ENCODE measurements around the gene DDX3X.
"Not testable (repeated sequence)": the region's sequence is repeated elsewhere in the genome, so short reads cannot be mapped to it uniquely, and the experiment has no call there.

DDX3X gene

DNA sequence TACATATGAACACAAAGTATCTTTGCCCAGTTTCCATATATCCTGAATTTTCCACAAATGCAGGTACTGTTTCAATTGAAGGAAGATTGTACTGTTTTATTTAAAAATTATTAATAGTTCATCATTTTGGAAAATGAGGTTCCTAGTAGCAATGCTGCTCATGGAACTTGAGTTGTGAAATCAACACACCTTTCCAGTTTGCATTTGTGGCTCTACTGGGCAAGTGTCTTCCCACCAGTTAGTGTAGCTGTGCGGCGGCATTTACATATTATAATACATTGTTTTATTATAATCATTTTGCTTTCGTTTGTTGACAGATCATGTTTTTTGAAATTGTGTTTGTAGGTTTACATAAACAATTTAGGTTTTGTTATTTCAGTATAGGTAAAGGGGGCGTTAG lies 2.0 kb upstream of the DDX3X start:
- no peak for DNase-seq

DNA sequence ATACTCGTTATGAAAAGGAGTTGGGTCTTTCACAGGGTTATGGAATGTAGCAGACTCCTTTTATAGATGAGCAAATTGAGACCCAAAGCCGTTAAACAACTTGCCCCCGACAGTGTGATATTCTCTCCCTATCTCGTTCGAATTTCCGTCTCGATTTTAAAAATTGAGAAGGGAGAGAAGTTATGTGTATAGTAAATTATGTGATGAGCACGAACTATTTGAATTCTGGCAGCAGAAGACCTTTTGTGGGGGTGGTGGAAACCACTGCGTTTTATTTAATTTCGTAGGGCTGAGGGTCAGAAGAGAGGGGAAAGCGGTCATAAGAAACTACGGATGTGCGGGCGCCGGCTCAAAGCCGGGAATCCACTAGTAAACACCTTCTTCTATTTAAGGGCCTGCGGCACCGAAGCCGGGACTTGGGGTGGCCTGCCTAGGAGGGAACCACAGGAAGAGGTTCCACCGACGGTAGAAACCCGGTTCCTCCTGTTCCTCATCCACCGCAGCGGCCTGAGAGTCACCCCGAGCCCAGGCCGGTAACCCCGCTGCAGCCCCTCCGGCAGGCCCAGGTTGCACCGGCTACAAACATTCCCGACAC lies 1.5 kb upstream of the DDX3X start:
- no peak for DNase-seq

DNA sequence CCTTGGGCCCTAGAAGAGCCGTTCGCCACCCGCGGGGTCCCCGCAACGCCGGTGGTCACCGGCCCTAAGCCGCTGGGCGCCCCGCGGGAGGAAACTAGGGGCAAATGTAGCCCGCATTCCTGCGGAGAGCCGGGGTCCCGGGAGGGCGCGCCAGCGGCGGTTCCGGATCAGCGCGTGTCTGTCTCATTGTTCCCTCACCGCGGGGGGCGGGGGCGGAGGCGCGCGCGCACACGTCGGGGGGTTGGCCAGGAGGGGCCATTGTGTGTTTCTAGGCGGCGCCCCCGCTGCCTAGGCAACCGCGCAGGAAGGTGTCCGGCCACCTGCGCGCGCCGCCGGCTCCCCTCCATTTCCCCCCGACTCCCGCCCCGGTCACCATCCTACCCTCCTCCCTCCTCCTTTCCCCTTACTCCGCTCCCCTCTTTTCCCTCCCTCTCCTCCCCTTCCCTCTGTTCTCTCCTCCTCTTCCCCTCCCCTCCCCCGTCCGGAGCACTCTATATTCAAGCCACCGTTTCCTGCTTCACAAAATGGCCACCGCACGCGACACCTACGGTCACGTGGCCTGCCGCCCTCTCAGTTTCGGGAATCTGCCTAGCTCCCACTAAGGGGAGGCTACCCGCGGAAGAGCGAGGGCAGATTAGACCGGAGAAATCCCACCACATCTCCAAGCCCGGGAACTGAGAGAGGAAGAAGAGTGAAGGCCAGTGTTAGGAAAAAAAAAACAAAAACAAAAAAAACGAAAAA lies 789 bp upstream of the DDX3X start:
- peak; percentile 88 for DNase-seq

DNA sequence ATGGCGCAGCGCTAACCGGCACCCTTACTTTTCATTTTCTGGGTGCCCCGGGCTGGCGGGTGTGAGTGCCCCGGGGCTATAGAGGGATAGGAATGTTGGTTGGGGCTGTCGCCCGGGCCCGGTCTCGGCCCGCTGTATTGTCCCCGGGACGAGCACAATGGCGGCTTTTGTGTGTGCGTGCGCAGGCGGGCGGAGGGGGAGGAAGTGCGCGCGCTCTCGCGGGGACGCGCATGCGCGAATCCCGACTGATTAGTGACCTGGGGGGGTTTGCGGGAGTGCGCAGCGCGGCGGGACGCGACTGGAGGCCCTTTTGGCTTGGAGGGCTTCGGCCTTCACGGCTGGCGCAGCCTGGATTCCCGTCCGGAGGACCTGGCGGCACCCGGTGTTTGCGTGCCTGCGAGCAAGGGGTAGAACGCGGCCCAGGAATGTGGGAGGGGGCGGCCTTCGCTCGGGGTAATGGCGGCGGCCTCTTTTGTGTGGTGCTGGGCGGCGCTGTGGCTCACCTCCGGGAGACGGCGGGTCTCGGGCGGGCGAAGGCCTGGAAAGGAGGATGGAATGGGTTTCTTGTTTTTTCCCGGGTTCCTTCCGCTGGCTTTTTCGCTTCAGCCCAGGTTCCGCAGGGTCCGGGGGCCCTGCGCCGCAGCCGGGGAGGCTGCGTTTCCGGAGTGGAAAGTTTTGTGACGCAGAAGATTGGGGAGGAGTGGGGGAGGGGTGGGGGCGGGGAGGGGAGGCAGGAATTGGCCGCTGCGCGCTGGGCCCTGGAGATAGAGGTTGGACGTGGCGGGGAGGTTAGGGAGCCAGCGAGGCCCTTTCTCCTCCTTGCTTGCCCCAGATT lies 618 bp downstream of the DDX3X start:
- DNase-seq: peak; percentile 78

DNA sequence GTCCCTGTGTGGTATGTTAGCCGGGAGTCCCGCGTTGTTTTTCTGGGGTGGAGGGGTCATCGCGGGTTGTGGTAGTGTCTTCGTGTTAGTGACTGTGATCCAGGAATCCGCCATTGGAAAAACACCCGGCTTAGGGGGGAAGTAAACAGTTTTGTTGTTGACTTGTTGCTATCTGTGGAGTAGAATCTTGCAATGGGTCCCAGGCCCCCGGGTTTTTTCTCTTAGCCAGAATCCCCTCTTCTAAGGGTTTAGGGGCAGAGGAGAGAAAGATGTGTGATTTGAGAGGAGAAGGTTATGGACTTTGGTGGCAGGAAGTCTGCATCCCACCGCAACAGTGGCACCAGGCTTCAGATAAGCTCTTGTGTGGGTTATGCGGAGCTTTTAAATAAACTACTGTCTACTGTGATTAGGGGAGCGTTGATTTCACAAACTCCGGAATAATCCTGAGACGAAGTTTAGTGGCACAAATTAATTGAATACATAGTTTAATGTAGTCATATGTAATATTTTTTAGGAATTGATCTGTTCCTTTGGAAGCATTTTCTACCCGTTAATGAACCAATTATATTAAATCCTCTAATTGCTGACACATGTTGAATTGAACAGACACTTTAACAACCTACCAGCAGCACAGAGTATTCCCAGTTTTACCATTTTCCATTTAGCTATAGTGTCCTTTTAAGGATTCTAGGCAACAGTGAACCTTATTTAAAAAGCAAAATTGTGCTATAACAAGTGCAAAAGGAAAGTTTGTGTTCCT lies 1.4 kb downstream of the DDX3X start:
- DNase-seq: no peak

DNA sequence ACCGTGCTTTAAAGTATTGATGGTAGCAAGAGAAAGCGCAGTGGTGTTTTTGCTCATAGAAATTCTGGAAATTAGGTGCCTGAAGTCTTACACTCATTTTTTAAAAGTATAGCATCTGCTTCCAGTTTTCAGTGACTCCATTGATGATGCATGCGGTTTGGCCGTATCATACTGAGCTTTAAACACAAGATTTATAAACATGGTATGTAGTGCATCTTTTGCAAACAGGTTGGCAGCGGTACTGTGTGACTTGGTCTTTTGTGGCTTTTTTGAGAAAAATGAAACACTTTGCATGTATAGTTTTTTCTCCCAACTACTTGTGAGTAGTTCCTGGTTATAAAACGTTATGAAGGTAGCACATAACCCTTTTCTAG lies 2.0 kb downstream of the DDX3X start:
- no peak for DNase-seq

DNA sequence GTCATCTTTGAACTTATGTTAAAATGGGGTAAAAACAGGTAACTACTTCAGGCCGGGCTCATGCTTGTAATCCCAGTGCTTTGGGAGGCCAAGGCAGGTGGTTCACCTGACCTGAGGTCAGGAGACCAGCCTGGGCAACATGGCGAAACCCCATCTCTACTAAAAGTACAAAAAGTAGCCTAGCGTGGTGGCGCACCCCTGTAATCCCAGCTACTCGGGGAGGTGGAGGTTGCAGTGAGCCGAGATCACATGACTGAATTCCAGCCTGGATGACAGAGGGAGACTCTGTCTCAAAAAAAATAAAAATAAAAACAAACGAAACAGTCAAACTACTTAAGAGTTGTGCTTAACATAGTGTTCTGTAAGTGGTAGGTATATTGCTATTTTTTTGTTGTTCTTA lies 2.5 kb downstream of the DDX3X start:
- no peak for DNase-seq

DNA sequence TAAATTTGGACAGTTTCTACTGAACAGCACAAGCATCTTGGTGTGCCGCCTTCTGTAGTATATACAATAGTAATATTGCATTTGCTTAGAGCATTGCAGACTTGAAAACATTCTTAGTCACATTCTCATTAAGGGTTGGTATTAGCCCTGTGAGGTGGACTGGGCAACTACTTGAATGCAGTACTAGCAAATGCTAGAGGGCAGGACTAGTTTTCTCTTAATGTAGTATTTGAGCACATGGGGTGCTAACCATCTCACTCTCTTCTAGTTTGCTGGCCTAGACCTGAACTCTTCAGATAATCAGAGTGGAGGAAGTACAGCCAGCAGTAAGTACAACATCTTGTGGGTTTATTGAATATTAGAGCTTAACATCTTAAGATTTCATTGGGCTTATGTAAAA lies 3.2 kb downstream of the DDX3X start:
- DNase-seq: no peak

DNA sequence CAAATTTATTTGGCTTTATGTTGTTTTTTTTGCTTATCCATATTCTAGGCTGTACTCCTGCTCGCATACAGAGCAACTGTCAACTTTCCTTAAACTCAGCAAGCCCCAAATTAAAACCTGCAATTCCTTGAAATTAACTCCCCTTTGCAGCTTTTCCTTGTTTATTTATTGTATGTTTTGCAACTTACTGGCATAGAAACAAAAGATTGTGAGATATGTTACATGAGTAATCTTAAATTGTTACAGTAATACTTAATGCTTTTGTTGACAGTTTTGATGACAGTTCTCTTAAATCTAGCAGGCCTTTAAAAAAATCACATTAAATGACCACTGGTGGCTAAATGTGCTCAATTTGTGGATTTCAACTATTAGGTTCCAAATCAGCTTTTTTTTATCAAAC lies 4.5 kb downstream of the DDX3X start:
- no peak for DNase-seq

DNA sequence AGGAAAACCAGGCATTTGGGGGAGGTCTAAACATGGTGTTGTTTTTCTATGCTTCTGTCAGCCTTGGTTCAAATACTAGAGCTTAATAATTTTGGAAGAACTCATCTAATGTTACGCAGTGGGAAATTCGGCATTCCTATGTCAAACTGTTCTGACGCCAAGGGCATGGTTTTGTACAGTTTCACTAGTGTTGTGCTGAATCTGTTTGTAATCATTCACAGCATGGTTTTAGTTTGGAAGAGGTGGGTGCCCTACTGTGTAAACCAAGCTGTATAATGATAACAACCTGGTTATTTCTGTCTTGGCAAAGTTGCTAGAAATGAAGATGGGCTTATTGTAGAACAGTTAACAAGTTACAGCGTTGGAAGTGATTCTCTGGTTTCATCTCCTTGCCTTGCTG lies 5.2 kb downstream of the DDX3X start:
- no peak for DNase-seq

DNA sequence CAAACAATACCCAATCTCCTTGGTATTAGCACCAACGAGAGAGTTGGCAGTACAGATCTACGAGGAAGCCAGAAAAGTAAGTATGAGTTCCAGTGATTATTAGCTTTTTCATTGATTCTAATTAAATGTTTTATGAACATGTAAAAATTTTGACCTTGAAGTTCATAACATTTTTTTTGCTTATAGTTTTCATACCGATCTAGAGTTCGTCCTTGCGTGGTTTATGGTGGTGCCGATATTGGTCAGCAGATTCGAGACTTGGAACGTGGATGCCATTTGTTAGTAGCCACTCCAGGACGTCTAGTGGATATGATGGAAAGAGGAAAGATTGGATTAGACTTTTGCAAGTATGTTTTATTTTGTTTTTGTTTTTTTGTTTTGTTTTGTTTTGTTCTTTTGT lies 10.1 kb downstream of the DDX3X start:
- no peak for DNase-seq

DNA sequence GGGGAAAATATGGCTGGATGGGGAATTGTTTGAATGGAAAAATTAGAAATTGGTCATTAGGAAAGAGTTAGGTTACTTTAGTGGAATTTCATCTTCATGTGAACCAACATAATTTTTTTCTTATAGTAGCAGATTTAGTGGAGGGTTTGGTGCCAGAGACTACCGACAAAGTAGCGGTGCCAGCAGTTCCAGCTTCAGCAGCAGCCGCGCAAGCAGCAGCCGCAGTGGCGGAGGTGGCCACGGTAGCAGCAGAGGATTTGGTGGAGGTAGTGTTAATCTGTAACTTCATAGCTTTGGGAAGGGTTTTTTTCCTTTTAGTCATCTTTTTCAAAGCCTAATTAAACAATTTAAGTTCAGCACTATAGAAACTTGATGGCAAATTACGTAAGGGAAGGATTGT lies 13.2 kb downstream of the DDX3X start:
- no peak for DNase-seq

DNA sequence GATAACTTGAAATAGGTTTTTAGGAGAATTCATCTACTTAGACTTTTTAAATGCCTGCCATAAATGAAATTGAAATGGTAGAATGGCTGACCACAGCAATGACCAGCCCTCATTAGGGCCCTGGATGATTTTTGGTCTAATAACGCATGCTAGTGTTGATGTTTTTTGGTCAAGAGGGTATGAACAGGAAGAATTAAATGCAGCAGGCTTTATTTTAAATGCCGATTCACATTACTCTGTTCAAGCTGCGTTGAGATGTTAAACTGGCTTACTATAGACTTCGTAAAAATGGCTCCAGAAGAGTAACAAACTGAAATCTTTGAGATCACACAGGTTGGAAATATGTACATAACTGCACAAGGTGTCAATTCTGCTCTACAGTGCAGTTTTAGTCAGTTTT lies 14.6 kb downstream of the DDX3X start:
- no peak for DNase-seq

DNA sequence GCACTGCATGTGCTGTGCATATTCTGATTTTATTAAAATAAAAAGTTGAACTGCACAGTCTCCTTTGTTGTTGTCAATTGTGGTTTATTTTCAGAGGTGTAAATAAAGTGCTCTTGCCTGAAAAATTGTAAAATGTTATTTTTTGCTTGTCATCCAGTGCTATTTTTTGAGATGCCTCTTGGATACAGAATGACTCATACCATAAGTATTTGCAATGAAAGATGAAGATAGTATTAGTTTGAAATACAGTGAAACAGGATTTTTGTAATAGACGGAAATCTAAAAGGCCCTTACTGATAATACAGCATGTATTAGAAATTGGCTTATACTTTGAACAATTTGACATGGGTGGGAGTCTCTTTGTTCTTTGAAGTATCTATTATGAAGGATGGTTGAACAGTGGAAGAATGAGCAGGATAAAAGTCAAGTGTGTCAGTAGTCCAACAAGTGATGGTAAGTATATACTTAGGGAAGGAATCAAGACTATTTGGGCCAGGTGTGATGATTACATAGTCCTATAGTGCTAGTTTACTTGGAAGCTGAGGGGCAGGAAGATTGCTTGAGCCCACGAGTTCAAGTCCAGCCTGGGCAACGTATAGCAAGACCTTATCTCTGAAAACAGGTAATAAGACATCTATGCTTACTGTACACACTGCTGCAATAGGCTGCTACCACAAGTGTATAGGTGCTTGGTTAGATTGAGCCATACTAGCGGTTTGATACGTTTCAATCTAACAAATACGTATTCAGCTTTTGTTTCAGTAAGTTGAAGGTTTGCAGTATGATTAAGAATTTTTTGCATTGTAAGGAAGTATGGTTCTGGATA lies 16.4 kb downstream of the DDX3X start:
- DNase-seq: no peak

DNA sequence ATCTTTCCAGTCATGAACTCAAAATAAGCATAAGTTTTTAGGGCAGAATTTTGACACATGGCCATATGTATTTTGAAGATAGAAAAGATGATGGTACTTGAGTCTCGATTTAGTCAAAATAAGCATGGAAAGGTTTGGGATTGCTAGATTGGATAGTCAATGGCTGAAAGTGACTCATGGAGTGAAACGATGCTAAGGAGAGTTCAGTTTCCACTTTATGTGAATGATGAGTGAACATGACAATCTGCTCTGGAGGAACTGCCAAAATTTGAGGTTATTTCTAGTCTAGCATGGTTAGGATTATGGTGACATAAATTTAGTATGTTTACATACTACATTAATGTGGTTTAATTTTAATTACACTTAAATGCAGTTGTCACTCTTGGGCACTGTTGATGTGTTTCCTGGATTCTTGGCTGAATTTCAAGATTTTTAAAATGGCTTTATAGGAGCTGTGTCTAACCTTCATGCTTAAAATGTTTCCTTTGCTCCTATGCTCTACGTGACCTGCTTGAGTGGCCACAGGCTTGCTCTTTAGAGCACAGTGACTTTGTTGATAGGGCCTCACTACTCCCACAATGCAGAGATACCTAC lies 17.1 kb downstream of the DDX3X start:
- DNase-seq: peak; percentile 45

DNA sequence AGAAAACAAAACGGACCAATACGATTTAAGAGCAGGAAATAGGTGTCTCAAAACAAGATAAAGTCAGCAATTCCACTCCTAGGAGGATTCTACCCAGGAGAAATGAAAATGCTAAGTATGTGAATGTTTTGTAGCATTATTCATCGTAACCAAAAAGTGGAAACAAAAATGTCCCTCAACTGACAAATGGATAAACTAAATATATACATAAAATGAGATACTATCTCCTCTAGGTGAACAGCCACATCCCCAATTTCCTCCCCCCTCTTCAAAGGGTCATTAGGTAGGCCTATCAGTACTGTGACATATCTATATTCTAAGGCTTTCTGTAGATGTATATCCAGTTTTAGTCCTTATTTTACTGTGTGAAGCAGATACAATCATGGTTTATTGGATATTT lies 18.0 kb downstream of the DDX3X start:
- DNase-seq: peak; percentile 46

DNA sequence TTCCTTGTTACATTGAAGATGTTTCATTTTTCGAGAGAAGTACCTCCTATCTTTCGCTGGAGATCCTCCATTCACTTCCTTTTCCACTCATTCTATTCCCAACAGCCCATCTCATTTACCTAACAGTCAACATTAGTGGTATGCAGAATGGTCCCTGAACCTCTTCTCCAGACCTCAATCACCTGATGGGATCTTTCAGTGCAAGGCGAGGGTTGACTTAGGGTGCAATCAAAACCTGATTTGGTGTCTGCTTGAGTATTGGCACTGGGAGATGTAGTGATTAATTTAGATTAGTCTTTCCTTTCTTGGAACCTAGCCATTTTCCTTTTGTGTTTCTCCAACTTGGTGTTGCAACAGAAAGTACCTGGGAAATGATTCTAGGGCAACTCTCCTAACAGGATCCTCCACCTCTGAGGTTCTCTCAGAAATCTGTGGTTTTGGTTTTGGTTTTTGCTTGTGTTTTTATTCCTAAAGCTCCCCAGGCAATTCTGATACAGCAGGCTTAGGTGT lies 18.4 kb downstream of the DDX3X start:
- DNase-seq: peak; percentile 49

DNA sequence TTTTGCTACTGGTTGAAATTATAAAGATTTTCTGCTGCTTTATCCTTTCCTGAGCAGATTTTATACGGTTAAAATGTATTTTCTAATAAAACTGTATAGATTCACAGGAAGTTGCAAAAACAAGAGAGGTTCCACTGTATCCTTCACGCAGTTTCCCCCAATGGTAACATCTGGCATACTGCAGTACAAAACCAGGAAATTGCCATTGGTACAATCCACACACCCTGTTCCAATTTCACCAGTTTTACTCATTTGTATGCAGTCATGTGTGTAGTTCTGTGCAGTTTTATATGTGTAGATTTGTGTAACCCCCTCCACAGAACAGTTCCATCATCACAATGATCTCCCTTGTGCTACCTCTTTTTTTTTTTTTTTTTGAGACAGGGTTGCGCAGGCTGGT lies 20.0 kb downstream of the DDX3X start:
- peak; percentile 44 for DNase-seq

DNA sequence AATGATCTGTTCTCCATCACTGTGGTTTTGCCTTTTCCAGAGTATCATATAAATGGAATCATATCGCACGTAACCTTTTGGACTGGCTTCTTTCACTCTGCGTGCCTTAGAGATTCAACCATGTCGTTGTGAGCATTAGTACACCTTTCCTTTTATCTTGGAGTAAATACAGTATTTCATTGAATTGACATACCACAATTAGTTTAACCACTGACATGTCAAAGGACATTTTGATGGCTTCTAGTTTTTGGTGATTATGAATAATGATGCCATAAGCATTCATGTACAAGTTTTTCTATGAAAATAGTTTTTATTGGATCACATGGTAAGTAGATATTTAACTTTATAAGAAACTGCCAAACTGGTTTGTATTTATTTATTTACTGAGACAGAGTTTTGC lies 35.2 kb downstream of the DDX3X start:
- DNase-seq: no peak

DNA sequence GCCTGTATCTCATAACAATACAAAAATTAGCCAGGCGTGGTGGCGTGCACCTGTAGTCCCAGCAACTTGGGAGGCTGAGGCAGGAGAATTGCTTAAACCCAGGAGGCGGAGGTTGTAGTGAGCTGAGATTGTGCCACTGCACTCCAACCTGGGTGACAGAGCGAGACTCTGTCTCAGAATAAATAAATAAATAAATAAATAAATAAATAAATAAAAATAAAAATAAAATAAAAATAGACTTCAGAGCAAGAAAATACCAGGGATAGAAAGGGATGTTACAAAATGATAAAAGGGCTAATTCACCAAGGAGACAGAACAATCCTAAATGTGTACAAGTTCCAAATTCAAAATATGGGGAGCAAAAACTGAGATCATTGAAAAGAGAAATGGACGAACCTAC lies 37.6 kb downstream of the DDX3X start:
- DNase-seq: not testable (repeated sequence)

DNA sequence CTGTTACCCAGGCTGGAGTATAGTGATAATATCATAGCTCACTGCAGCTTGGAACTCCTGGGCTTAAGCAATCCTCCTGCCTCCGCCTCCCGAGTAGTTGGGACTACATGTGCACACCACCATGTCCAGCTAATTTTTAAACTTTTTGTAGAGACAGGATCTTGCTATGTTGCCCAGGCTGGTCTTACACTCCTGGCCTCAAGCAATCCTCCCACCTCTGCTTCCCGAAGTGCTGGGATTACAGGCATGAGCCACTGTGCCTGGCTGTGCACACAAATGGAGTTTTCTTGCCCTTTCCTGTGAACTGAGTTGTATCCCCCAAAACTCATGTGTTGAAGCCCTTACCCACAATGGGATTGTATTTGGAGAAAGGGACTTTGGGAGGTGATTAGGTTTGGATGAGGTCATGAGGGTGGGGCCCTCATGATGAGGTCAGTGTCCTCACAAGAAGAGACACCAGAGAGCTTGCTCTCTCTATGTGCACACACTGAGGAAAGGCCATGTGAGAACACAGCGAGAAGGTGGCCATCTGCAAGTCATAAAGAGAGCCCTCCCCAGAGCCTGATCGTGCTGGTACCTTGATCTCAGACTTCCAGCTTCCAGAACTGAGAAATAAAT lies 40.1 kb downstream of the DDX3X start:
- DNase-seq: no peak

Data from CD4-positive, alpha-beta T cell treated with Interleukin-12 subunit alpha and Interleukin-12 subunit beta, for 1 hour (primary cell).